ENCODE results near the gene LCLAT1. TPM values are rescaled to one million over a fixed set of nuclear protein-coding genes. Genes with fewer than 3 reads are reported as not detected.

The LCLAT1 gene
- total RNA-seq, 1 donor from 2014 or later: 41.0 TPM

DNA sequence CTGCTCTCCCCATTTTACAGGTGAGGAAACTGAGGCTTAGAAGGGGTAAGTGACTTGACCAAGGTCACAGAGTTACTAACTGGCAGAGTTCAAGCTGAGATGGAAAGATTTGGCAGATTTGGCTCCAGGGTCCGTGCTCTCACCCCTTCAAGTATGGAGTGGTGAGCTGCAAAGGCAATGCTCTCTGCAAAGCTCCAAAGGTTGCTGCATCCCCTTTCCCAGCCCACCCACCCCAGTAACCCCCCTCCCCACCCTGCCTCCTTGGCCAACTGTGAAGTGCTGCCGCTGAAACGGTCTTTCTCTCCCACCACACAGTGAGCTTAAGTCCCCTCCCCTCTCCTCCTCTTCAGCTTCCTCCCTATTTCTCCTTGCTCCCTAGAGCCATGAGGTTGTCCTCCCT, 207.4 kb downstream of the LCLAT1 start:
- H3K27ac ChIP-seq (replicated peaks): no peak overlapping the region
- DNase-seq: no peak
- intact Hi-C loops (cut with micrococcal nuclease): no loop called here
- H3K36me3 ChIP-seq: no peaks in the 10 kb centered on the region
- peaks cover 16% of the 10 kb centered on the region for H3K4me1 ChIP-seq
- no peak overlapping the region for H3K4me3 ChIP-seq
- no peaks in the 10 kb centered on the region for H3K27me3 ChIP-seq (ENCODE audit: low read depth)
- no peaks in the 10 kb centered on the region for H3K9me3 ChIP-seq (replicated peaks)
- TF ChIP-seq, protein P1, sequence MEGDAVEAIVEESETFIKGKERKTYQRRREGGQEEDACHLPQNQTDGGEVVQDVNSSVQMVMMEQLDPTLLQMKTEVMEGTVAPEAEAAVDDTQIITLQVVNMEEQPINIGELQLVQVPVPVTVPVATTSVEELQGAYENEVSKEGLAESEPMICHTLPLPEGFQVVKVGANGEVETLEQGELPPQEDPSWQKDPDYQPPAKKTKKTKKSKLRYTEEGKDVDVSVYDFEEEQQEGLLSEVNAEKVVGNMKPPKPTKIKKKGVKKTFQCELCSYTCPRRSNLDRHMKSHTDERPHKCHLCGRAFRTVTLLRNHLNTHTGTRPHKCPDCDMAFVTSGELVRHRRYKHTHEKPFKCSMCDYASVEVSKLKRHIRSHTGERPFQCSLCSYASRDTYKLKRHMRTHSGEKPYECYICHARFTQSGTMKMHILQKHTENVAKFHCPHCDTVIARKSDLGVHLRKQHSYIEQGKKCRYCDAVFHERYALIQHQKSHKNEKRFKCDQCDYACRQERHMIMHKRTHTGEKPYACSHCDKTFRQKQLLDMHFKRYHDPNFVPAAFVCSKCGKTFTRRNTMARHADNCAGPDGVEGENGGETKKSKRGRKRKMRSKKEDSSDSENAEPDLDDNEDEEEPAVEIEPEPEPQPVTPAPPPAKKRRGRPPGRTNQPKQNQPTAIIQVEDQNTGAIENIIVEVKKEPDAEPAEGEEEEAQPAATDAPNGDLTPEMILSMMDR (IDR thresholded peaks at IDR 0.05; ENCODE audit: borderline replicate concordance): no peak

- Histone ChIP-seq H3K27ac (replicated peaks) (no peak overlapping the region), H3K36me3 (no peaks in the 10 kb centered on the region), H3K4me1 (peaks cover 16% of the 10 kb centered on the region), H3K4me3 (no peak overlapping the region), H3K9me3 (replicated peaks) (no peaks in the 10 kb centered on the region), H3K27me3 (ENCODE audit: low read depth) (no peaks in the 10 kb centered on the region)
- TF ChIP-seq, protein P1 (IDR thresholded peaks at IDR 0.05; ENCODE audit: borderline replicate concordance): no peak
- DNase-seq: no peak
- intact Hi-C loops (cut with micrococcal nuclease): no loop called here
Measured at GRCh38 chr2:30655211-30655610, 208.2 kb downstream of the LCLAT1 start.

GRCh38 chr2:30655660-30656059, 208.6 kb downstream of the LCLAT1 start:
- intact Hi-C loops (cut with micrococcal nuclease): no loop called here
- H3K36me3 ChIP-seq: no peaks in the 10 kb centered on the region
- no peaks in the 10 kb centered on the region for H3K27me3 ChIP-seq (ENCODE audit: low read depth)
- peaks cover 16% of the 10 kb centered on the region for H3K4me1 ChIP-seq
- H3K4me3 ChIP-seq: no peak overlapping the region
- TF ChIP-seq, protein P1 (IDR thresholded peaks at IDR 0.05; ENCODE audit: borderline replicate concordance): no peak
- no peaks in the 10 kb centered on the region for H3K9me3 ChIP-seq (replicated peaks)
- no peak overlapping the region for H3K27ac ChIP-seq (replicated peaks)
- DNase-seq: no peak

GRCh38 chr2:30656079-30656478, 209.0 kb downstream of the LCLAT1 start:
- no peaks in the 10 kb centered on the region for H3K9me3 ChIP-seq (replicated peaks)
- no peak overlapping the region for H3K4me3 ChIP-seq
- no peak overlapping the region for H3K27ac ChIP-seq (replicated peaks)
- H3K36me3 ChIP-seq: no peaks in the 10 kb centered on the region
- no peak for DNase-seq
- intact Hi-C loops (cut with micrococcal nuclease): no loop called here
- H3K27me3 ChIP-seq (ENCODE audit: low read depth): no peaks in the 10 kb centered on the region
- H3K4me1 ChIP-seq: peaks cover 16% of the 10 kb centered on the region
- TF ChIP-seq, protein P1 (IDR thresholded peaks at IDR 0.05; ENCODE audit: borderline replicate concordance): no peak

GRCh38 chr2:30661173-30662107, 214.4 kb downstream of the LCLAT1 start:
- intact Hi-C loops (cut with micrococcal nuclease): no loop called here
- TF ChIP-seq, protein P1 (IDR thresholded peaks at IDR 0.05; ENCODE audit: borderline replicate concordance): no peak
- no peaks in the 10 kb centered on the region for H3K9me3 ChIP-seq (replicated peaks)

More at GRCh38 chr2:30661173-30662107, 214.4 kb downstream of the LCLAT1 start:
- DNase-seq: no peak
- Histone ChIP-seq H3K27ac (replicated peaks) (no peak overlapping the region), H3K4me1 (peaks cover 13% of the 10 kb centered on the region), H3K4me3 (no peak overlapping the region), H3K27me3 (ENCODE audit: low read depth) (no peaks in the 10 kb centered on the region), H3K36me3 (no peaks in the 10 kb centered on the region)

Measured in left ventricle myocardium inferior (tissue), 1 donor.